NK-92 (cell line): Measurements from ENCODE around the gene TTC34.

ENCODE experiments used
- DNase-seq: peaks from one replicate; lab custom pipeline; 2025; ENCODE audit not compliant: unreplicated experiment; lab: John Stamatoyannopoulos, UW

The TTC34 gene, protein sequence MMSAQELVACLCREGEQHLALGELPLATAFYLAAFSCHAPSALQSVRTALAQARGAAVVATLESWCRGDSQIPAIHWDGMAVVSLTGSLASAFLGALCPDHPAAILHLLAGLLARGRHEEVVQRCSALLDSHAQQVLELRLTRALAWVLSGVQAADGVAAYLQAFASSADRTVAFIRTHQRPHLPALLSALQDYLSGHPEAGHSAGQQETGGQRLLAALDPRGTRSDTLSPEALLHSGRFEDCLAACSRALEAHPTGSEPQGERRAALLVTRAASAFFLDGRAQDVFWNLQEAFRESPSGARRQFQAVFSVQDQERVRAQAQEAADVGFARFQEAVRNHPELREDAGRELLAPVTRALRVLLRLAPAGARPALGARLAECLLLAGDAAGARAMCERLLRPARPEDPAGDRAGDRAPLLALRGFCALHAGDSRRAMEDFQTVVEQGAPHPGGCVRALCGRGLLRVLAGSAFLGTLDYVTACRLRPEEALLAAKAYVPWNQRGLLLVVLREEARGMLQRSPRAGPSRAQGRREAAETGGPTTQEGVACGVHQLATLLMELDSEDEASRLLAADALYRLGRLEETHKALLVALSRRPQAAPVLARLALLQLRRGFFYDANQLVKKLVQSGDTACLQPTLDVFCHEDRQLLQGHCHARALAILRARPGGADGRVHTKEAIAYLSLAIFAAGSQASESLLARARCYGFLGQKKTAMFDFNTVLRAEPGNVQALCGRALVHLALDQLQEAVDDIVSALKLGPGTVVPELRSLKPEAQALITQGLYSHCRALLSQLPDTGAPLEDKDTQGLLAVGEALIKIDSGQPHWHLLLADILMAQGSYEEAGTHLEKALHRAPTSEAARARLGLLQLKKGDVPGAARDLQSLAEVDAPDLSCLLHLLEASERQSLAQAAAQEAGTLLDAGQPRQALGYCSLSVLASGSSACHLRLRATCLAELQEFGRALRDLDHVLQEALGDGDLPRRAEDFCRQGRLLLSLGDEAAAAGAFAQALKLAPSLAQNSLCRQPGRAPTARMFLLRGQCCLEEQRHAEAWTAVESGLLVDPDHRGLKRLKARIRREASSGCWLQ

DNA sequence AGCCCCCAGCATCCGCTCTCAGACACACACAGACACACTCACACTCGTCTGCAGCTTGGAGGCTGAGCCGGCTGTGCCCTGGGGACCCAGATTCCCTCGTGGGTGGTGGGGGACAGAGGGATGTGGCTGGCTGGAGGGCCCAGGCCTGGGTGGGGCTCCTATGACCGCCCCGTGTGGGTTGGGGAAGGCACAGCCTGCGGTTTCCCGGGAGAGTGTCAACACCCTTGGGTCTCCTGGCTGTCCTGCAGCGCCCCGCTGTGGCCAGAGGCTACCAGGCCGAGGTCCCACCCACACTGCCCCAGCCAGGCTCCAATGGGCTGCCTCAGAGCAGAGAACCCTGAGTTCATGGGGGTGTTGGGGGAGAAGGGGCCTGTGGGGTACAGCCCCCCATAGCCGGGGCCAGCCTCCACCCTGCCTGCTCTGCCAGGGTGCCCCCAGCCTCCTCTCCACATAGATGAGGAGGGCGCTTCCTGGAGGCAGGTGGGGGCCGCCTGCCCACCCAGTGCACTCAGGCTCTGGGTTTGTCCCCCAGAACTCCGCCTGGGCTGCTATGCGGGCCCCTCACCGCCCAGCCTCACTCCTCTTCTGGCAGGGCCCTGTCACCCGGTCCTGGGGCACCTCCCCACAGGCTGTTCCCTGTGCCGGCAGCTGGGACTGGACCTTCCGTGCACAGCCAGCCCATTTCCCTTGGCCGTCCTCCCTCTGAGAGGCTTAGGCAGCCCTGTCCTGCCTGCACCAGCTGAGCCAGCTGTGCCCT, at the start of gene TTC34:
Gene TTC34 (minus strand): TSS at position 159 of the 757 bp plus-strand sequence. CDS start 866 bp downstream, outside the sequence.
- DNase-seq, result no peak

DNA sequence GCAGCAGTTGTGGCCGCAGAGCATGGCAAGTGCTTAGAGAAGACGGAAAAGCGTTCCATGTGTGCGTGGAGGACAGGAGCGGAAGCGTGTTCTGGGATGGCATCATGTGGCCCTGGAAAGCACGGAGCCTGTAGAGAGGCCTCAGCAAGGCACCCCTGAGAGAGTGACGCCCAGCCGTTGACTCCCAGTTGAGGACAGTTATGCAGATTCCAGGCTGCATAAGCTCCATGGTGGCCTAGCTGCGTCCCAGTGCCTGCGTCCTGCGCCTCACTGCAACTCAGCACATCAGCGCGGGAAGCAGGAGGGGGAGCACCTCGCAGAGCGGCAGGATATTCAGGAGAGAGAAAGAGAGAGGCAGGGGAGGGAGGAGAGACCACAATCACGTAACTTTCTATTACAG, 49.0 kb upstream of the TTC34 start:
- DNase-seq, result no peak

DNA sequence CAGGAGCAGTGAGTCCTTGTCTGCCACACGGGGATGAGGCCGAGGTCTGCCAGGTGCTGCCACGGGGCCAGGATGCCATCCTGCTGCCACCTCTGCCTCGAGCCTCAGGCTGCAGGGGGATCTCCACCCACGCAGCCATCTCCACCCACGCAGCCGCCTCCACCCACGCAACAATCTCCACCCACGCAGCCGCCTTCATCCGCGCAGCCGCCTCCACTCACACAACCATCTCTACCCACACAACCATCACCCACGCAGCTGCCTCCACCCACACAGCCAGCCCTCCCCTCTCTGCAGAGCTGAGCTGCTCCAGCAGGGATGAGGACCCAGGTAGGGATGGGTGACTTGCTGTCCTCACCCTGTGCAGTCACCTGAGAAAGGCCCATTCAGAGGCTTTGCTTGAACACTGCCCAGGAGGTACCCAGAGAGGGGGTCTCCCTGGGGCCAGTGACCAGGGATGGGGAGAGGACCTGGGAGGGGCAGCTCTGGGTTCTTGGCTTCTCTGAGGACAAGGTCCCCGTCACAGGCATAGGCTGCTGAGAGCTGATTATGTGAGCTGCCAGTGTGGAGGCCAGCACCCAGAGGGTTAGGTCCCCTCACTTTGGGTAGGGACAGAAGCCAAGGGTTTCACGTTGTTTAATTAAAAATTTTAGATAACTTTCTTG, 46.6 kb upstream of the TTC34 start:
- DNase-seq, result no peak

DNA sequence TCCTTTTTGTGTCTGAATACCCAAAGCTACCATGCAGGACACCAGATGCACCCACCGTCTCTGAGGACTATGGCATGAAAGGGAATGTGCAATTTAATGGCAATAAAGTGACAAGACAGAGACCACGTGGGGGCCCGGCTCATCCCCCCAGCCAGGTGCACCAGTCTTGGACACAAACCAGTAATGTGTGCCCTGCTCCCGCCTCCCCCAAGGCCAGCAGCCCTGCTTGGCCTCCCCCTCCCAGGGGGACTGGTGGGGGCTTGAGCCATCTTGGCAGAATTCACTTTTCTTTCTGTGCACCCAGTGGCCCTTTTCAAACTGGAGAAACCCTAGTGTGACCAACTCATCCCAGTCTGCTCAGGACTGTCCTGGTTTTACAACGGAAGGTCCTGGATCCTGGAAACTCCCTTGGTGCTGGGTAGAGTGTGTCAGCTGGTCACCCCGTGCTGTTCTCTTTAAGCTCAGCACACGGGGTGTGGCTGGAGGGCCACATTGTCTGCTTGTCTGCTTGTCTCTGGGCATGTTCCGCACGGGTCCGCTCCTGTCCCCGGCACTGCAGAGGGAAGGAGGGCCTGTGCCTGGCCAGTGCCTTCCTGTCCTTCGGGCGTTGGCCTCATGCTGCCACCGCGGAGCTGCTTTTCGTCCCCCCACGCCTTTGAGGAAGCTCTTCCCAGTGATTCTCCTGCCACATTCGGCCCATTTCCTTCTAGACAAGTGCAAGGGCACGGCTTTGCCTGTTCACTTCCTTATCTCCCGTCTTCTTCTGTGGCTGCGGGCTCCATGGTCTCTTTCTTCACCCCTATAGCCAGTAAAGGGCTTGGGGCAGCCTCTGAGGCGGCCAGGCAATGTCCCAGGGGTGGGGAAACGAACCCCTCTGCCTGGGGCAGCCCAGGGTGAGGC, 45.8 kb upstream of the TTC34 start:
- DNase-seq, result no peak

DNA sequence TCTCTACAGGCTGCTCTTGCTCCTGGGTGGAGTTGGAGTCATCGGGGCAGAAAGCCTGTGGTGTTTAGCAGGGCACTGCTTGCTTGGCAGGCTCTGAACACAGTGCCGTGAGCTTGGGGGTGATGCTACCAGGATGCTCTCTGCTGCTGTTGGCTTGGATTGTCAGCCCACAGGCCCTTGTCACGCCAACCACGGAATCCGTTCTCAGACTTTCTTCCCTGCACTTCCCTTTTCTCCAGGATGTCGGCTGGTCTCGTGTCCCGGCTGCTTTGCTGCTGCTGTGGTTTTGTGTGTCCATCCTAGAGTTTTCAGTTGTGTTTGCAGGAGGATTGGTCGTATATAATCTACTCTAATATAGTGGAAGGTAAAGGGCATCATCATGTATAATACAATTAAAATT, 44.4 kb upstream of the TTC34 start:
- DNase-seq, result no peak

DNA sequence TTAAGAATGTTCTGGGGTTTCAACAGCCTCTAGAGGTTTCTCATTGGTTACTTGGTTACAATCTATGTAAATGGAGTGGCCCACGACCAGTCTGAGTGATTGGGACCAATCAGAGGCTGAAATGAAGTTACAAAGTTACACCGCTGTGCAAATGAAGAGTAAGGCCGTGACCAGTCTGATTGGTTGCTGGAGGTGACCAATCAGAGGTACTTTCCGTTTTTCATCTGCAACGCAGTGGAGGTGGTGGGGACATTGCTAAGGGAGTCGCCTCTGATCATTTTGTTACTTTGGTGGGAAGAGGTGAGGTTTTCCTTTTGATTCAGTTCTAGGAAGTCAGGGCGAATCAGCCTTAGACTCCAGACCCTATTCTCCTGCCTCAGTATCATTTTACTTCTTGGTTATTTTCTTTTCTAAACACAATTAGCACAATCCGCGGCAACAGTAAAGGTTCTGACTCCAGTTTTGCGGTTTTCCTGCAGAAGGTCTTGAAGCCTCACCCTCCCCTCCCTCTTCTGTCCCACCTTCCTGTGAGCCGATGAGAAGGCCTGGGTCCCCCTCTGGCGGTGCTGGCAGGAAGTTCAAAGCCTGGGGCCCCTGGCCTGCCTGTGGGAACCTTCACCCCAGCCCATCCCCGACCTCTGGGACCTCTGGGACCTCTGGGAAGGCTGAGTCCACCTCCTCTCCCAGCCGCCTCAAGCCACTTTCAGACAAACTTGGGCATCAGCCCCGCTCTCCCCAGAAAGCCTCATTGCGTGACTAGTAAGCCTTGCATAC, 38.7 kb upstream of the TTC34 start:
- no peak for DNase-seq

DNA sequence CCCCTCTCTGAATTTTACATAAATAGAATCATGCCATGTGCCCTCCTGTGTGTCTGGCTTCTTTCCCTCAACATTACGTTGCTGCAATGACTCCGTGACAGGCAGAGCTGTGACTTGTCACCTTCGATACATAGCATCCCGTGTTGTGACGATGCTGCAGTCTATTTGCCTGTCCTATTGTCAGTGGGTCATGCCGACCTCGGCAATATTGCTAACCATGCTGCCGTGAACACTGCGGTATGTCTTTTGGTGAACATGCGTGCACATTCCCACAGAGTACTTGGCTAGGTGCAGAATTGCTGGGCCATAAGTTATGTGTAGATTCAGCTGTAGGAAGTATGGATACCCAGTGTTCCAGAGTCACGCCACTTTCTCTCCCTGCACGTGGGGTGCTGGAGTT, 36.3 kb upstream of the TTC34 start:
- DNase-seq, result no peak

DNA sequence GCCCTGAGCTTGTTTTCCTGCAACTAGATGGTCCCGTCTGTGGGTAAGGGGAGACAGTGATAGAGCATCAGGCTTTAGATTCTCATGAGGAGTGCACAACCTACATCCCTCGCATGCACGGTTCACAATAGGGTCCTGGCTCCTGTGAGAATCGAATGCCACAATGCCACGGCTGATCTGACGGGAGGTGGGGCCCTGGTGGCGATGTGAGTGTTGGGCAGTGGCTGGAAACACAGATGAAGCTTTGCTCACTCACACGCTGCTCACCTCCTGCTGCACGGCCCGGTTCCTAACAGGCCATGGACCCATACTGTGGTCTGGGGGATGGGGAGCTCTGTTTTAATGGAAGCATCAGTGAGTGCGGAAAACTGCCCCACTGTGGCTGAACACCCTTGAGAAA, 35.8 kb upstream of the TTC34 start:
- no peak for DNase-seq

DNA sequence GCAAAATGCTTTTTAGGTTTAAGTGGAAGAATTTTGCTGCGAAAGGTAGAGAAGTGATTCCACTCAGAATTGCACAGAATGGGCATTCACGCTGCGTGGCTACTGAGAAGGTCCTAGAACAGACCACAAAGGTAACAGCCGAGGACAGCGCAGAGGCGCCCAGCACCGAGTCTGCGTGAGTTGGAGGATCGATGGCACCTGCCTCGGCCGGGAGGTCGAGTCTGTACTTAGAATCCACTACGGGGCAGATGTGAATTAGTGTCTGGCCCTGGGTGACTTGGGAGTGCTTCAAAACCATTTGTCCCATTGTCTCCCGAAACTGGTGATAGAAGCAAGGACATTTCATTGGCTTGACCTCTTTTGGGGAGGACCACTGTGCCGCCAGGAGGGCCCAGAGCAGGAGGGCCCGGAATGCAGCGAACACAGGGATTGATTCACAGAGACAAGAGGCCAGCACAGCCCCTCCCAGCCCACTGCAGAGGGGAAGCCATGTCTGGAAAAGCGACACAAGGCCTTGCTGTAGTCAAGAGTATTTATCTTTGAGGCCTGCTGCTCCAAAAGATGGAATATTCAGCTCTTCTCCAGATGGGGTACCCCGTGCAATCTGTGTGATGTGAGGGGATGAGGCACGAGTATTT, 35.0 kb upstream of the TTC34 start:
- no peak for DNase-seq

DNA sequence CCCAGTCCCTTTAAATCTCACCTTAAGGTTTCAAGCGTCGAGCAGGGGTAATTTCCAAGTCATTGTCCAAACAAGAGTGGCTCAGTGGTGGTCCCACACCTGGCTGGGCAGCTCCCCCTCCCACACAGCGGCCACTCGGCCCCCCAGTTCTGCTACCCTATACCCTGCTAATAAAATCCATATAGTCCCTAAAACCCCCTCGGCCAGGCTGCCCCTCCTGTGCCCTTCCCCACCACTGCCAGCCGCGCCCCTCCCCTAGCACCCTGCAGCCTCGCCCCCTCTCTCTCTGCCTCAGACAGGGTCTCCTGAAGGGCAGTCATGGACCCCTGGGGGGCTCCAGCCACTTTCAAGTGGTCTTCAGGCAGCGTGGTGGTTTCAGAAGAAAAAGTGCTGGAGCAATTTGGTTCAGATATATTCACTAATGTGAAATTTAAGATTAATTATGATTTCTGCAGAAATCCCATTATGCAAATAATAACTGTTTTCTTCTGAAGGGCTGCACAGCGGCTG, 34.2 kb upstream of the TTC34 start:
- DNase-seq, result no peak

DNA sequence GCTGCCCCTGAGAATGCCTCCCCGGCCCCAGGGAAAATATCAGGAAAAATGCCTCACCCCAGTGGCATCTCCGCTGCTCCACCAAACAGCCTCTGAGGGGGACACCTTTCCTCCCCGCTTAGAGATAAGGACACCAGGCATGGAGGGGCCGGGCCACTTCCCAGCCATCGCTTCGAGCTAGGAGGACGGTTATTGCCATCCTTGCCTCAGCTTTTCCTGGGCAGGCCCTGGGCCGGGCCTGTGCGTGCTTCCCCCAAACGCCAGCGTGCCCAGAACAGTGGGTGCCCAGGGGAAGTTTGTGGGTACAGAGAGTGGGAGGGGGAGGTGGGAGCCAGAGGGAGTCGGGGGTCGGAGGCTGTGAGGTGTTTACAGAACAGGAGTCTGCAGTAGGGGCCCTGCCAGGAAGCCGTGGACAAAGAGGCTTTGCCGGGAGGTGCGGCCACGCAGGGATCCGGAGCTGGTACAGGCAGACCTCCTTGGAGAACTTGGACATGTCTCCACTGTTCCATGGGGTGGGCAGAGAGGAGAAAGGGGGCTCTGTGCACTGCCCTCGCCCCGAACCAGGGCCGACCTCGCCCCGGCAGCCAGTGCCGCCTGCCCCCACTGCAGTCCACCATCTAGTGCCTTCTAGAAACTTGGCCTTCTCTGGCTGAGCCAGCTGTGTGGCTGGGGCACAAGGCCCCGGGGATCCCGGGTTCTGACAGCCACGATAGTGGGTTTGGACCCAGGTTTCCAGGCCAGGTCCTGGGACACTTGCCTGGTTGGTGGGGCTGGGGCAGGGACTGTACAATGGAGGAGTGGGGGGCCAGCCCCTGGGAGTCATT, 33.5 kb upstream of the TTC34 start:
- DNase-seq, result no peak

DNA sequence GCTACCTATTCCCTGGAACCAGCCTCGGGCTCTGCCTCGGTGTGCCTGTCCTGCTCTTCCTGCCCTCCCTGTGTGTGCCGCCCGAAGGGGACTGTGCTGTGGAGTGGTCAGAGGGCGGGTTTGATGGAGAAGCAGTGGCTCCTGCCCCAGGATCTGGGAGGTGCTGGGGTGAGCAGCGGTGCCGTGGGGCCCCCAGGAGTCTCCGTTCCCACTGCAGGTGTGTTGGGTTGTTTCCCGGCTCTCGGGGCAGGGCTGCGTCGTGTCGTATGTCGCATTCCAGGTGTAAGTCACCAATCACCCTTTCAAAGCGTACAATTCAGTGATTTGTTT, 32.6 kb upstream of the TTC34 start:
- no peak for DNase-seq

DNA sequence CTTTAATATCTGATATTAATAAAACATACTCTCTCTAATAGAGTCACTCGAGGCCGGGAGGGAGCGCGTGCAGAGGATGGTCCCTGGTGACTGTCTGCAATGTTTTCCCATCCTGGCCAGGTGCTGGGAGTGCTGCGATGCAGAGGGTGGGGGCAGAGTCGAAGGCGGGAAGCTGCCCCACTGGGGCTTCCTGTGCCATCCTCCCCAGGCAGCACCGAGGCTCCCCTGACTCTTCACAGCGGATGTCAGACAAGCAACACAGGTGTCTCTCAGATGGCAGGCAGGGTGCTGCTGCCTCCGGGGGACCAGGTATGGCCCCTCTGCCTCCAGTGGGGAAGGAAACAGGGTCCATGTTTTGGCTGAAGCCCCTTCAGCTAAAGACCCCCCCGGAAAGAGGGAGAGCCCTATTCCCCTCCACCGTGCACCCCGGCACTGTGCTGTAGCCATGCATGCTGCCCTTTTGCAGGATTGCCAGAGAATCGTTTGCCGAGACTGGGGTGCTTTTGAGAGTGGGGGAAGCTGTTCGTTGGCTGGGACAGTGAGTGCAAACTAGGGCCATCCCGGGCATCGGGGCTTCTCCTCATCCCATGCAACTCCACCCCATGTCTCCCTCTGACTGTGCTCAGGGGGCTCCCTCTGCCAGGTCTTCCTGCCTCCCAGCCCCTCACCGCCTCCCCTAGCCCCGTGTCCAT, 32.1 kb upstream of the TTC34 start:
- DNase-seq, result no peak

DNA sequence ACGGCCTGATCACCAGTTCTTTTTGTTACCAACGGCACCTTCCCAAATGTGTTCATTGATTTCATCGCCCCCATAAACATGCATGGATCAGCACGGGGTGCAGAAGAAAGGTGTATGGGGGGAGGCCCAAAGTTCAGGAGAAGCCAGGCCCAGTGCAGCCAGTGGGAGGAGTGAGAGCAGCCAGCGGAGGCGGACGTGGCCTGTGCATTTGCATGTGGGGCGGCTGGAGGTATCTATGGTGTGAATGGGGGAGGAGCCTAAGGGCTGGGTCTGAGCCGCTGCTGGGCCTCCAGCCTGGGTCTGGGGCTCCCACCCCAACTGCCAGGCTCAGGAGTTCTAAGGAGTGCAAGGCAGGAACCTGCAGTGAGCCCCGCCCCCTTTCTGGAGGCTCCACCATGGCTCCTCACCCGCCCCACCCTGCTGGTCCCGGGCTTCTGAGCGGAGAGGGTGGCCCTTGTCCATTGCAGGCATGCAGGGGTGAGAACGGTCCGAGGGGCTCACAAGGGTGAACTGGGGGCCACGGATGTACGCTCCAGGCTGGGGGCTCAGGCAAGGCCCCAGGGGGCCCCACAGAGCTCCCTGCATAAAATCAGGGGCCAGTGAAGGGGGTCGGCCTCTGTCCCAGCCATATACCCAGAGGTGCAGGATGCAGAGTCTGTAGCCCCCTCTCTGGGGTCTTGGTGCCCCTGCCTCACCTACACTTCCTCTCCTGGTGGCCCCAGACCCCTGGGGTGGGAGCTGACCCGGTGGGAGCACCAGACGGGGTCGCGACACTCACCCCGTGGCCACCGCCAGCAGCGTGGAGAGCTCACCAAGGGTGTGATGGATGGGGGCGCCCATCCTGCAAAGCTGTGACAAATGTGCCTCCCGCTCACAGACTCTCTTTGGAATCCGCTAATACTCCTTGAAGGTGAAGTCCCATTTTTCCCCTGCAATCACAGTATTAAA, 31.3 kb upstream of the TTC34 start:
- DNase-seq, result no peak

DNA sequence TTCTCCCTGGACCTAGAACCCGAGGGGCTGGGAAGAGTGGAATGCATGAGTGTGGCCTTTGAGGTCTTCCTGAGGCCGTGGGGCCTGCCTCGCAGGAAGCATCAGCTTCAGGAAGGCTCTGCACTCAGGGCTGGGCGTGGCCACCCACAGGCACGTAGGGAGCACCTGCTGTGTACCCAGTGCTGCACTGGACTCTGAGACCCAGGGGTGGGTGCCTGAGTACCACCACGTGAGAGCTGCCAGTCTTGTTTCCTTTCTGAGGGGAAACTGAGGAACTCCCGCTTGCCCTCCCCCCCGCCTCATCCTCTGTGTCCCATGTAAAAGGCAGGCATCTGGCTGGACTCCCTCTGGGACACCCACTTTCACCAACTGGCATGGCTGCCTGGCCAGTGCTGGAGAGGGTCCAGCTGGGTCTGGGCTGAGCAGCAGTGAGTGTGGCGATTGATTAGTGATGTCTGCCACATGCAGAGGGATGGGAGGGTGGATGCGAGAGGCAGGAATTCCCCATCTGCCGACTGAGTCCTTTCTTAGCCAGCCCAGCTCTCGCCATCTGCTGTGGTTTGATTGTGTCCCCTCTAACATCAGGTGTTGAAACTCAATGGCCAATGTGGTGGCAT, 30.2 kb upstream of the TTC34 start:
- DNase-seq, result no peak
